Measurements from ENCODE around the gene SLC20A1. TPM values are rescaled to one million over a fixed set of nuclear protein-coding genes. Genes with fewer than 3 reads are reported as not detected.
"Not testable (repeated sequence)": the region's sequence is repeated elsewhere in the genome, so short reads cannot be mapped to it uniquely, and the experiment has no call there.

SLC20A1 gene
- total RNA-seq, 1 experiment from 2014 or later, result 295 TPM

- H3K4me3 Mint-ChIP-seq (ENCODE audit: unreplicated experiment), result no peak overlapping the region
- no peak overlapping the region for H3K27ac Mint-ChIP-seq (ENCODE audit: low read depth, unreplicated experiment)
- intact Hi-C loops (cut with micrococcal nuclease), result loop anchor here (10.0 kb wide), 1 partner anchor 279 kb away; no protein-coding TSS in a partner anchor
- peaks cover 7% of the 10 kb centered on the region for H3K4me1 Mint-ChIP-seq (ENCODE audit: insufficient read depth, unreplicated experiment)
- TF ChIP-seq CTCF (IDR thresholded peaks at IDR 0.05; ENCODE audit: unreplicated experiment), result no peak
- no TSS peak for BruUV-seq (replicated peaks)
- ChIA-PET CTCF (interaction anchor here (0.5 to 11.9 kb wide), 3 partner anchors 13 to 122 kb away, joined by 3 to 210 read pairs (median 5); no protein-coding TSS in a partner anchor), POLR2A (interaction anchor here (1.0 to 1.6 kb wide), 3 partner anchors 17 to 41 kb away, joined by 3 to 4 read pairs (median 4); no protein-coding TSS in a partner anchor)
- no peak for DNase-seq (ENCODE audit: unreplicated experiment)
- no peaks in the 10 kb centered on the region for H3K27me3 Mint-ChIP-seq (ENCODE audit: insufficient read depth, unreplicated experiment)
- no peaks in the 10 kb centered on the region for H3K9me3 Mint-ChIP-seq (ENCODE audit: unreplicated experiment)
- peaks cover 5% of the 10 kb centered on the region for H3K36me3 Mint-ChIP-seq (ENCODE audit: insufficient read depth, unreplicated experiment)
Measured at GRCh38 chr2:112605926-112606325, 39.8 kb upstream of the SLC20A1 start.

- CTCF ChIA-PET, result interaction anchor here (0.5 to 11.9 kb wide), 4 partner anchors 14 to 121 kb away, joined by 3 to 210 read pairs (median 4); no protein-coding TSS in a partner anchor
- DNase-seq (ENCODE audit: unreplicated experiment), result no peak
- H3K4me3 Mint-ChIP-seq (ENCODE audit: unreplicated experiment), result no peak overlapping the region
- H3K36me3 Mint-ChIP-seq (ENCODE audit: insufficient read depth, unreplicated experiment), result peaks cover 5% of the 10 kb centered on the region
- peaks cover 3% of the 10 kb centered on the region for H3K4me1 Mint-ChIP-seq (ENCODE audit: insufficient read depth, unreplicated experiment)
- no peak overlapping the region for H3K27ac Mint-ChIP-seq (ENCODE audit: low read depth, unreplicated experiment)
- intact Hi-C loops (cut with micrococcal nuclease), result loop anchor here (10.0 kb wide), 1 partner anchor 278 kb away; no protein-coding TSS in a partner anchor
- no peaks in the 10 kb centered on the region for H3K9me3 Mint-ChIP-seq (ENCODE audit: unreplicated experiment)
- POLR2A ChIA-PET, result interaction anchor here (1.0 to 1.4 kb wide), 2 partner anchors 18 to 40 kb away, joined by 3 to 4 read pairs; no protein-coding TSS in a partner anchor
- TF ChIP-seq CTCF (IDR thresholded peaks at IDR 0.05; ENCODE audit: unreplicated experiment), result no peak
- BruUV-seq (replicated peaks), result no TSS peak
- H3K27me3 Mint-ChIP-seq (ENCODE audit: insufficient read depth, unreplicated experiment), result no peaks in the 10 kb centered on the region
Measured at GRCh38 chr2:112606547-112606946, 39.2 kb upstream of the SLC20A1 start.

GRCh38 chr2:112607680-112608438 is 37.9 kb upstream of the SLC20A1 start:
- ChIA-PET CTCF (interaction anchor here (0.6 to 11.9 kb wide), 2 partner anchors 8 to 120 kb away, joined by 3 to 210 read pairs; no protein-coding TSS in a partner anchor), POLR2A (interaction anchor here (0.6 to 1.4 kb wide), 3 partner anchors 15 to 119 kb away, joined by 3 to 6 read pairs (median 4); no protein-coding TSS in a partner anchor)
- DNase-seq (ENCODE audit: unreplicated experiment), result peak; percentile 48
- intact Hi-C loops (cut with micrococcal nuclease), result loop anchor here (10.0 kb wide), 1 partner anchor 277 kb away; no protein-coding TSS in a partner anchor
- Mint-ChIP-seq H3K9me3 (ENCODE audit: unreplicated experiment) (no peaks in the 10 kb centered on the region), H3K36me3 (ENCODE audit: insufficient read depth, unreplicated experiment) (peaks cover 5% of the 10 kb centered on the region), H3K27ac (ENCODE audit: low read depth, unreplicated experiment) (no peak overlapping the region), H3K4me1 (ENCODE audit: insufficient read depth, unreplicated experiment) (no peaks in the 10 kb centered on the region), H3K27me3 (ENCODE audit: insufficient read depth, unreplicated experiment) (no peaks in the 10 kb centered on the region), H3K4me3 (ENCODE audit: unreplicated experiment) (no peak overlapping the region)
- no peak for TF ChIP-seq CTCF (IDR thresholded peaks at IDR 0.05; ENCODE audit: unreplicated experiment)
- BruUV-seq (replicated peaks), result no TSS peak

GRCh38 chr2:112609320-112609719 is 36.4 kb upstream of the SLC20A1 start:
- not testable (repeated sequence) for H3K4me1 Mint-ChIP-seq (ENCODE audit: insufficient read depth, unreplicated experiment); BruUV-seq (replicated peaks); H3K27ac Mint-ChIP-seq (ENCODE audit: low read depth, unreplicated experiment); DNase-seq (ENCODE audit: unreplicated experiment); H3K4me3 Mint-ChIP-seq (ENCODE audit: unreplicated experiment); H3K36me3 Mint-ChIP-seq (ENCODE audit: insufficient read depth, unreplicated experiment); H3K9me3 Mint-ChIP-seq (ENCODE audit: unreplicated experiment); H3K27me3 Mint-ChIP-seq (ENCODE audit: insufficient read depth, unreplicated experiment)
- ChIA-PET POLR2A (interaction anchor here (0.9 to 1.1 kb wide), 2 partner anchors 12 to 13 kb away, joined by 3 read pairs; no protein-coding TSS in a partner anchor), CTCF (interaction anchor here (2.2 kb wide), 1 partner anchor 9 kb away, joined by 9 read pairs; no protein-coding TSS in a partner anchor)
- intact Hi-C loops (cut with micrococcal nuclease), result loop anchor here (10.0 kb wide), 1 partner anchor 275 kb away; no protein-coding TSS in a partner anchor

- intact Hi-C loops (cut with micrococcal nuclease); H3K27ac Mint-ChIP-seq (ENCODE audit: low read depth, unreplicated experiment); H3K9me3 Mint-ChIP-seq (ENCODE audit: unreplicated experiment); BruUV-seq (replicated peaks); H3K4me3 Mint-ChIP-seq (ENCODE audit: unreplicated experiment); POLR2A ChIA-PET; H3K4me1 Mint-ChIP-seq (ENCODE audit: insufficient read depth, unreplicated experiment); DNase-seq (ENCODE audit: unreplicated experiment); H3K36me3 Mint-ChIP-seq (ENCODE audit: insufficient read depth, unreplicated experiment); H3K27me3 Mint-ChIP-seq (ENCODE audit: insufficient read depth, unreplicated experiment): not testable (repeated sequence)
- CTCF ChIA-PET, result interaction anchor here (1.5 to 1.6 kb wide), 2 partner anchors 12 to 137 kb away, joined by 5 to 6 read pairs; no protein-coding TSS in a partner anchor
Measured at GRCh38 chr2:112612283-112612682, 33.5 kb upstream of the SLC20A1 start.

All from MCF 10A (cell line).